Measurements from ENCODE around the gene SUCLG2. TPM values are rescaled to one million over a fixed set of nuclear protein-coding genes. Genes with fewer than 3 reads are reported as not detected.

SUCLG2 gene
- total RNA-seq, 4 donors from 2014 or later: 54.4 to 81.4 (median 59.6) TPM

DNA sequence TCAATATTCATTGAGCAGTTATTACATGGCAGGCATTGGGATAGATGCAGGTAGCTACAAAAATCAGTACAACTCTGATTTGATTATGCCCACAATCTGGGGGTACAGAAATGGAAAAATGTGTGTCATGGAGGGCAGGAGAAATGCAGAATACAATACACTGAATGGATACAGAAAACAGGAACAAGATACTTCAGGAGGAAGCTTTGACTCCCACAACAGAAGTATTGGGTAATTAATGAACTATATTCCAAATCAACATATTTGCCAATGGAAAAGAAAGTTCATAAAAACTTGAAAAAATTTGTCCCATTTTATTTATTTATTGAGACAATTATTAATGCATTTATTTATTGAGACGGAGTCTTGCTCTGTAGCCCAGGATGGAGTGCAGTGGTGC is 207.0 kb downstream of the SUCLG2 start:
- no peak for TF ChIP-seq CTCF (IDR thresholded peaks at IDR 0.05; ENCODE audit: low read depth)

DNA sequence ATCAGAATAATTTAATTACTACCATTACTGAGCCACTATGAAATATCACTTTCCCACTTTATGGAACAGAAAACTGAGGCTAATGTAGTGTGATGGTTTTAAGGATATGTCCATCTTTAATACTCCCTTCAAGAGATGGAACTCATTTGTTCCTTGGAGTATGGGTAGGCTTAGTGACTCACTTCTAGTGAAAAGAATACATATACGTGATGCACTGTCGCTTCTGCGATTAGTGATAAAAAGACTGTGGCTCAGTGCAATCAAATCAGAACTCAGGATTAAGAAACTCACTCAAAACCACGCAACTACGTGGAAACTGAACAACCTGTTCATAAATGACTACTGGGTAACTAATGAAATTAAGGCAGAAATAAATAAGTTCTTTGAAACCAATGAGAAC is 216.6 kb downstream of the SUCLG2 start:
- no peak for TF ChIP-seq CTCF (IDR thresholded peaks at IDR 0.05; ENCODE audit: low read depth)

GRCh38 chr3:67437090-67437489 is 217.3 kb downstream of the SUCLG2 start:
- no peak for TF ChIP-seq CTCF (IDR thresholded peaks at IDR 0.05; ENCODE audit: low read depth)

DNA sequence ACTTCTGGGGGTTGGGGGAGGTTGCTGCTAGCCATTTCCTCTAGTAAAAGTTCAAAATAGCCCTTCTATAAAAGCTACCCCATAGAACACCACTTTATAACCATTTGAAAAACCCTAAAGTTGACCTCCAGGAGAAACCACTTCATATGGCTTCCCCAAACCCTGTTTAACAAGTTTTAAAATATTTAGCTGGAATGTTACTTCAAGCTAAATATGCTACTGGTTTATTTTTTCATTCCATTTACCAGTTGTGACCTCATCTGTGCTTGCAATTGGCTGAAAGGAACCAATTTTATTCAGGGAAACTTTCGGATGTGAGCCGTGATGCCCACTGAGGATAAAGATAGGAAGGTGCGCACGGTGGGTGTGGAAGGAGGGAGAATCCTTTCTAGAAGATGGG is 221.3 kb downstream of the SUCLG2 start:
- no peak for TF ChIP-seq CTCF (IDR thresholded peaks at IDR 0.05; ENCODE audit: low read depth)

GRCh38 chr3:67431887-67432286 is 222.5 kb downstream of the SUCLG2 start:
- no peak for TF ChIP-seq CTCF (IDR thresholded peaks at IDR 0.05; ENCODE audit: low read depth)

DNA sequence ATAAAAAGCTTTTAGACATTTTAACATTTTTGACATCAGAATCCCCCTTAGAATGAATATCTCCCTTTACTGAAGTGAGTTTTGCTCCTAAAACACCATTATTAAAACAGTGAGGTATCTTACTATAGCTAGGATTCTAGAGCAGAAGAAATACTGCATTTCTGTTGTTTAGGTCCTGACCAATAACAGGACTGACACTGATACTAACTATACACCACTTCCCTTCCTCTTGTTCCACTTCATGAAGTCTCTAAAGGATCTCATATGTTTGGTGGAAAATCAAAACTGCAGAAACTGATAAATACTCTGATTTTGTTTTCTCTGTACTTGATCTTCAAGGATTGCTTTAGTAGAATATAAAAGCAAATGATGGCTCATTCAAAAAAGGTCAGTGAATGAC is 230.7 kb downstream of the SUCLG2 start:
- no peak for TF ChIP-seq CTCF (IDR thresholded peaks at IDR 0.05; ENCODE audit: low read depth)

DNA sequence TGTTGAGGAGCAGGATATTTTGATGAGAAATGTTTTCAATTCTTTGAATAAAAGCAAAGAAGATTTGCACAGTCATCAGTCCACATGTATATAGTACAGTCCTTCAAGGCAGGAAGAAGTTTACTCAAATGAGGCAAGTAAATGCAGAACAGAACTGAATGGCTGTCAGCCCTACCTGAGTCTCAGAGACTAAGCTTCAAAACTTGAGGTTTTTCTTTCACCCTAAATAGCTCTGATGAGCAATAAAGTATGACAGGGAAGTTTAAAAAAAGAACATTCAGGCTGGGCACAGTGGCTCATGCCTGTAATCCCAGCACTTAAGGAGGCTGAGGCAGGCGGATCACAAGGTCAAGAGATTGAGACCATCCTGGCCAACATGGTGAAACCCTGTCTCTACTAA is 232.5 kb downstream of the SUCLG2 start:
- TF ChIP-seq CTCF (IDR thresholded peaks at IDR 0.05; ENCODE audit: low read depth): no peak
